A673 (cell line): ENCODE data around the gene PMEL.

Experiments
- CTCF ChIP-seq: fragments of 300-800, 200-600 bp; sonication (generic); conservative IDR thresholded peaks from 2 replicates; pipeline ENCODE4 v1.5.1; 2017; ENCODE audit warnings: low read depth, mild to moderate bottlenecking, antibody characterized with exemption, low read length, moderate library complexity, mixed read lengths
- EZH2 ChIP-seq: fragments of 200-600 bp; sonication (generic); IDR thresholded peaks from 2 replicates; pipeline ENCODE4 v1.6.1; 2017; ENCODE audit warnings: borderline replicate concordance, low read depth, mild to moderate bottlenecking, mixed read lengths, antibody characterized with exemption, low read length; ENCODE audit not compliant: poor library complexity, severe bottlenecking

- TF ChIP-seq CTCF (no peak), EZH2 (no peak)
Observed at GRCh38 chr12:55935738-55936151, 30.1 kb downstream of the PMEL start.
